ENCODE measurements around the gene ROPN1.

GRCh38 chr3:124037326-124037725 is 45.4 kb upstream of the ROPN1 start:
- TF ChIP-seq, protein P1, sequence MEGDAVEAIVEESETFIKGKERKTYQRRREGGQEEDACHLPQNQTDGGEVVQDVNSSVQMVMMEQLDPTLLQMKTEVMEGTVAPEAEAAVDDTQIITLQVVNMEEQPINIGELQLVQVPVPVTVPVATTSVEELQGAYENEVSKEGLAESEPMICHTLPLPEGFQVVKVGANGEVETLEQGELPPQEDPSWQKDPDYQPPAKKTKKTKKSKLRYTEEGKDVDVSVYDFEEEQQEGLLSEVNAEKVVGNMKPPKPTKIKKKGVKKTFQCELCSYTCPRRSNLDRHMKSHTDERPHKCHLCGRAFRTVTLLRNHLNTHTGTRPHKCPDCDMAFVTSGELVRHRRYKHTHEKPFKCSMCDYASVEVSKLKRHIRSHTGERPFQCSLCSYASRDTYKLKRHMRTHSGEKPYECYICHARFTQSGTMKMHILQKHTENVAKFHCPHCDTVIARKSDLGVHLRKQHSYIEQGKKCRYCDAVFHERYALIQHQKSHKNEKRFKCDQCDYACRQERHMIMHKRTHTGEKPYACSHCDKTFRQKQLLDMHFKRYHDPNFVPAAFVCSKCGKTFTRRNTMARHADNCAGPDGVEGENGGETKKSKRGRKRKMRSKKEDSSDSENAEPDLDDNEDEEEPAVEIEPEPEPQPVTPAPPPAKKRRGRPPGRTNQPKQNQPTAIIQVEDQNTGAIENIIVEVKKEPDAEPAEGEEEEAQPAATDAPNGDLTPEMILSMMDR (IDR thresholded peaks at IDR 0.05): no peak
- TF ChIP-seq POLR2A (IDR thresholded peaks at IDR 0.05): no peak

All from right lobe of liver (tissue), 4 donors.